ENCODE results near the gene SCUBE3.

SCUBE3 gene

DNA sequence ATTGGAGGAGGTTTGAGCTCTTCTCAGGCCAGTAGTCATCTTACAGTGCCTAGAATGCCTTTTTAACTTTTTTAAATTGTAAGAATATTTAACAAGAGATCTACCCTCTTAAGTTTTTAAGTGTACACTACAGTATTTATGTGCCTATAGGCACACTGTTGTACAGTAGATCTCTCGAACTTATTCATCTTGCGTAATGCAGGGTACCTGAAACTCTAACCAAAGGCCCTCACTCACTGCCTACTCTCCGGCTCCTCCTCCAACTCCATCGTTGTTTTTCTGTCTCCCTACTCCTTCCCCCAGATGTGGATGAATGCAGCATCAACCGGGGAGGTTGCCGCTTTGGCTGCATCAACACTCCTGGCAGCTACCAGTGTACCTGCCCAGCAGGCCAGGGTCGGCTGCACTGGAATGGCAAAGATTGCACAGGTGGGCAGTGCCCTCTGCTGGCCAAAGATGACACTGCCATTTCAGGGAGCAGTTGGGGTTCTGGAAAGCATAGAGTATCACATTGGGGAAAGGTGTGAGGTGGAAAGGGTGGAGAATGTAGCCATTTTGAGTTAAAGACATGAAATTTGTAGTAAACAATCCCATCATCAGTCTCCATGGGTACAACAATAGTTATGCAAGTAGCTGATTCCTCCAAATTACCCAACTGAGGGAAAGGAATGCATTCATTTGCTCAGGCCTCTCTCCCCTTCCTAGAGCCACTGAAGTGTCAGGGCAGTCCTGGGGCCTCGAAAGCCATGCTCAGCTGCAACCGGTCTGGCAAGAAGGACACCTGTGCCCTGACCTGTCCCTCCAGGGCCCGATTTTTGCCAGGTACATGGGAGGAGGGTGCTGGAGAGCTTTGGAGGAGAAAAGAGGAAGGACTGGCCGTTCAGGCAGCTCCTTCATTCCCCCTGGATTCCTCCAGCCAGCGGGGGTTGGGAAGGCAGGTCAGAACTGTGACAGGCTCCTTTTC lies 27.4 kb downstream of the SCUBE3 start:
- peak; percentile 91 for DNase-seq (ENCODE audit: low spot score)

GRCh38 chr6:35242486-35242885 lies 28.7 kb downstream of the SCUBE3 start:
- DNase-seq (ENCODE audit: low spot score): no peak

DNA sequence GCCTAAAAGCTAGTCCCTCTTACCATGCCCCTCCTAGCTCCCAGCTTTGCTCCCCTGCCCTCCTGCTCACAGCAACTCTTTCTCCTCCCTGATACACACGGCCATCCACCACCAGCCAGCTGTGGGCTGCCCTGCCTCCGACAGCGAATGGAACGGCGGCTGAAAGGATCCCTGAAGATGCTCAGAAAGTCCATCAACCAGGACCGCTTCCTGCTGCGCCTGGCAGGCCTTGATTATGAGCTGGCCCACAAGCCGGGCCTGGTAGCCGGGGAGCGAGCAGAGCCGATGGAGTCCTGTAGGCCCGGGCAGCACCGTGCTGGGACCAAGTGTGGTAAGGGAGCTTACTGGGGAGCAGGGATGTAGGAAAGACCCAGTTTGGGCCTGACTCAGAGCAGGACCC lies 29.1 kb downstream of the SCUBE3 start:
- DNase-seq (ENCODE audit: low spot score): no peak

GRCh38 chr6:35243386-35243958 lies 29.7 kb downstream of the SCUBE3 start:
- DNase-seq (ENCODE audit: low spot score): no peak

DNA sequence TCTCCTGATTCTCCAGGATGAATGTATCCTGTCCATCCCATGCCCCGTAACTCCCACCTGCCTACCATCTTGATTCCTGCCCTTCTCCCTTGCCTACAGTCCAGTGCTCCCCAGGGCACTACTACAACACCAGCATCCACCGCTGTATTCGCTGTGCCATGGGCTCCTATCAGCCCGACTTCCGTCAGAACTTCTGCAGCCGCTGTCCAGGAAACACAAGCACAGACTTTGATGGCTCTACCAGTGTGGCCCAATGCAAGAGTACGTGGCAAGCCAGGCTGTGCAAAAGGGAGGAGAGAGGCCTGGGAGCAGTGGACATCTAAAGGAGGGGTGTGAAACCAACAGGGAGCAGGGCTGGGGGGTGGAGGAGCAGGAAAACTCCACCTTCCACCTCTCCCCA lies 30.8 kb downstream of the SCUBE3 start:
- DNase-seq (ENCODE audit: low spot score): no peak

- no peak for DNase-seq (ENCODE audit: low spot score)
Observed at GRCh38 chr6:35247642-35248231, 34.0 kb downstream of the SCUBE3 start.

DNA sequence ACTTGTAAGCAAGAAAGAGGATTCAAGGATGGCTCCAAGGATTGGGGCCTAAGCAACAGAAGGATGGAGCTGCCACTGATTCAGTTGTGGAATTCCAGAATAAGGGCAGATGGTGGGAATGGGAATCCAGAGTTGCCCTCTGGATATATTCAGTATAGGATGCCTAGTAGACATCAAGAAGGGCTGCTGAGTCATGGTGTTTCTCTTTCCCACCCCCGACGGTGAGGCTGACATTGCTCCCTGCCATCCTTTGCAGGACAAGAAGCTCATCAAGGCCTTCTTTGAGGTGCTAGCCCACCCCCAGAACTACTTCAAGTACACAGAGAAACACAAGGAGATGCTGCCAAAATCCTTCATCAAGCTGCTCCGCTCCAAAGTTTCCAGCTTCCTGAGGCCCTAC lies 34.5 kb downstream of the SCUBE3 start:
- DNase-seq (ENCODE audit: low spot score): no peak

- DNase-seq (ENCODE audit: low spot score): no peak
Observed at GRCh38 chr6:35248965-35249364, 35.2 kb downstream of the SCUBE3 start.

DNA sequence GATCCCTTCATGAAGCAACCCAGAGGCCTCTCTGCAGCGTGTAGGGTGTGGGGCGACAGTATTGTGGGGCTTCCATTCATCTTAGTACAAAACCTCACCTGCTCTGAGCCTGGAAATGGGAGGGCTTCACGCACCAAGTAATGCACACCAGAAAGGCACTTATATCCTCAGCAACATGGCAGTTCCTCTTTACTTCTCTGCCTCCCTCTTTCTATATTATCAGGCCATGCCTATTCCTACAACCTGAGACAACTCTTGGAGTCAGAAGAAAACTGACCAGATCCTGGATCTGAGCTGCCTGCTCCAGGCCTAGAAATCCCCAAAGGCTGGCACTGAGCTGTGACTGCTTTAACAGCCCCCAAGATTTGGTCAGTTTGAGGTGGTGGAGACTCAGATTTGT lies 38.2 kb downstream of the SCUBE3 start:
- no peak for DNase-seq (ENCODE audit: low spot score)

- no peak for DNase-seq (ENCODE audit: low spot score)
Observed at GRCh38 chr6:35253249-35253648, 39.5 kb downstream of the SCUBE3 start.

- DNase-seq (ENCODE audit: low spot score): no peak
Observed at GRCh38 chr6:35258336-35258735, 44.6 kb downstream of the SCUBE3 start.

DNA sequence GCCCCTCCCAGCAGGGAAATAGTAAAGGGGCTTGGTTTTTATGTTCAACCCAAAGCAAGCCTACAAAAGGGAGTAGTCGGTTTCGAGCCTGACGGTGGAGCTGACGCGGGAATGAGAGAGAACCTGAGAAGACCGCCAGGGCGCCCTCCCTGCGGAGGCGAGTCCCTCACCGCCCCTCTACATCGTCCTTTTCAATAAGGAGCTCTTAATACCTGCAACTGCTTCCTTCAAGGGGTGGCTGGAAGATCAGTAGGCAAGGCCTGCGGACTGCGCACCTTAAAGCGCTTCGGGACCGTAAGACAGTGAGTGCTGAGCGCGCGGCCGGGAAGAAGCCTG lies 45.1 kb downstream of the SCUBE3 start:
- DNase-seq (ENCODE audit: low spot score): peak; percentile 62

- DNase-seq (ENCODE audit: low spot score): peak; percentile 99
Observed at GRCh38 chr6:35259194-35259947, 45.6 kb downstream of the SCUBE3 start, which contains the start of gene ZNF76. Gene ZNF76, plus strand, starts transcription at chr6:35259735. Its CDS starts 21,417 bp downstream, at chr6:35281152.

DNA sequence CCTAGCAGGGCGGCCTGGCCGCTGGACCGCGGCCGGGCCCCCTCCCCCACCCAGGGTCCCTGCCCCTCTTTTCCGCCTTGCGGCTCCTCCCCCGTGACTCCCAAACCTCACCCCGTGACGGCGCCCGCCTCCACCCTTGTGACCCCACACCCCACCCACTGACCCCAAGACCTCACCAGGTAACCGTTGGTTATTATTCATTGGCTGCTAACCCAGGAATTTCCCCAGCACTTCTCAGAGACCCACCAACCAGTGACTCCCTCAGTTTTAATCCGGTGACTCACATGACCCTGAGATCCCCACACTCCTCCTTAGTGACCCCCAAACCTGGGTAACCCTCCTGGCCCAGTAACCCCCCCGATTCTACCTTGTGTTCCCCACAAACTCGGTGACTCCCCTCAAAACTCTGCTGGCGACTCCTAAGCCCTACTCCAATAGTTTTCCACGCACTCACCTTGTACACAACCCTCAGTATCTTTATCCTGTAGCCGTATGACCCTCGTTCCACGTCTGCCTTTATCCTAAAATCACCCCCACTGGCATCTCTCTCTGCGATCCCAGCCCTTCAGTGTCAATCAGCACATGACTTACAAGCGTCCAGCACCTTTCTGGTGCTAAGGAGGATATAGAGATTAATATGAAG lies 46.3 kb downstream of the SCUBE3 start:
- DNase-seq (ENCODE audit: low spot score): peak; percentile 89

DNA sequence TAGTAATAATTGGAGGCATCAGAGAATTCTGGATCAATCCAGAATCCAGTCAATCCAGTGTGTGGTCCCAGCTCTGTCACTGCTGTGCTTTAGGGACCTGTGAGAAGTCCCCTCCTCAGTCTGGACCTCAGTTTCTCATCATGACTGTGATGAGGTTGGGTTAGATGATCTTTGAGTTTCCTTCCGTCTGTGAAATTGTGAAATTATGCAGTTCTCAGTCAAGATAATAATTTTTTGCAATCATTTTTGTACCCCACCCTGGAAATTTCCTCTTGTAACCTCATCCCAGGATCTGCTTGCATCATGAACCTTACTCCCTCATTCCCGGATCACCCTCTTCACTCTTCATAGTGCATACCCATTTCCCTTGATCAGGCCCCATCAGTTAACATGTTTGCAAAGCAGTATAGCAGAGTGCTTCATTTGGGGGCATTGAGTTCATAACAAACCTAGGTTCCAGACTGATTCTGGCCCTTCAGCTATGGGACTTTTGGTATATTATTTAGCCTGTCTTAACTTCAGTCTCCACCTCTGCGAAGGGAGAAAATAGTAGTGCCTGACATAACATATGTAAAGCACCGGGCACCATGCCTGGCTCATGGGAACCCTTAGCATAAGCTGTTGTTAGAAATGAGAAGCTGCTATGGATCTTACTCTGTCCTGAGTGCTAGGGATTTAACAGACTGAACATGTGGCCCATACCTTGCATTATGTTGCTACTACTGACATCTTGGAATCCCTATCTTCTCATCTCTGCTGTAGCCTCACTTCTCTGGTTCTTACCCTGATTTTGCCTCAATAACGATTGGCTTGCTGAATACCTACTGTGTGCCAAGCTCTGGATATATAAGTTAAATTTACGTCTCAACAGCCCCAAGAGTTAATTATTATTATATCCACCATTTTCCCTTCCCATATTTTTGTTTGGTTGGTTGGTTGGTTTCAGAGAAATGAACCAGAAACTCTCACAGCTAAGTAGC lies 47.1 kb downstream of the SCUBE3 start:
- DNase-seq (ENCODE audit: low spot score): no peak

- no peak for DNase-seq (ENCODE audit: low spot score)
Observed at GRCh38 chr6:35262596-35262995, 48.8 kb downstream of the SCUBE3 start.

DNA sequence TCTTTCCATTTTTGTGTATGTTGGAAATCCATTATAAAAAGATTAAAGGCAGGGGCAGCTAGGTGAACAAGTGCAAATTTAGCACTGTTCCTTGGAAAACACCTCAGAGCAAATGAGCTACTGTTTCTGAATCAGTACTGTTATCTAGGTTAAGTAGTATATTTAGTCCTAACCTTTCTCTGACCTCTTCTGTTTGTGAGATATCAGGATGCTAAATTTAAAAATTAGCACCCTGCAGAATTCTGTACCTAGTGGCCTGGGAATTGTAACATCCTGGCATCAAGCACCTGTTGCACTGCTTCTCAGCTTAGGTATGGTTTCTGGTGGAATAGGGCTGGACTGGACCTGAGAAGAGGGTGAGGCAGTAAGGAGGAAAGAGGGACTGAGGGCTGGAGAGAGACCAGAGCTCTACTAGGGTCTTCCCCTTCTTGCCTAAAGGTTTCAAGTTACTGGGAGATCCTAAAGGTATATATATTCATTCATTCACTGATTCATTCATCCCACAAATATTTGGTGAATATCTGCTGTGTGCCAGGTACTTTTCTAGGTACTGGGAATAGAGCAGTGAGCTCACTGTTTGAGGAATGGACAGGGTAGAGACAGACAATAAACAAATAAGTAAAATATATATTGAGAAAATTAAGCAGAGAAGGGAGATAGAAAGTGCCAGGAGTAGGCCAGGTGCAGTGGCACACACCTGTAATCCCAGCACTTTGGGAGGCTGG lies 51.0 kb downstream of the SCUBE3 start:
- no peak for DNase-seq (ENCODE audit: low spot score)

DNA sequence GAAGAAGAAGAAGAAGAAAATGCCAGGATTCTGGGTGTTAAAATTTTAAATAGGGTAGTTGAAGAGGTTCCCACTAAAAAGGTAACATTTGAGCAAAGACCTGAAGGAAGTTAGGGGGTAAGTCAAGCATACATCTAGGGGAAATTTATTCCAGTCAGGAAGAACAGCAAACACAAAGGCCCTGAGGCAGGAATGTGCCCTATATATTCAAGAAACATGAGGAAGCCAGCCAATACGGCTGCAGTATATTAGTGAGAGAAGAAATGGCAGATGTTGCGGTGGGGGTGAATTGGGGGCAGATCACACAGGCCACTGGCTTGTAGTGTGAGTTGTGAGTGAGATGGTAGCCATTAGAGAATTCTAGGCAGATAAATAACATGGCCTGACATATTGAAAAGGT lies 51.8 kb downstream of the SCUBE3 start:
- DNase-seq (ENCODE audit: low spot score): no peak

- no peak for DNase-seq (ENCODE audit: low spot score)
Observed at GRCh38 chr6:35267446-35267845, 53.7 kb downstream of the SCUBE3 start.

GRCh38 chr6:35267897-35268296 lies 54.1 kb downstream of the SCUBE3 start:
- DNase-seq (ENCODE audit: low spot score): no peak
